Activated naive CD8-positive, alpha-beta T cell treated with anti-CD3 and anti-CD28 coated beads, Interleukin-2, amount 50 U/mL, for 24 hours (primary cell): Measurements from ENCODE around the gene PEX10.

Experiments
- ATAC-seq: fragments of 150-1000 bp; cut with Tn5 transposase; one replicate; pipeline ENCODE4 v1.10.0; 2021
- DNase-seq: peaks from one replicate; pipeline ENCODE4 v3.0.0; 2021
- H3K27ac Mint-ChIP-seq: one replicate; pipeline ENCODE4 v1.8.0; 2021; ENCODE audit warnings: mild to moderate bottlenecking, mixed read lengths
- H3K27me3 Mint-ChIP-seq: one replicate; pipeline ENCODE4 v1.8.0; 2021; ENCODE audit warnings: mixed read lengths
- H3K36me3 Mint-ChIP-seq: one replicate; pipeline ENCODE4 v1.8.0; 2021; ENCODE audit warnings: low read depth, mixed read lengths
- H3K4me1 Mint-ChIP-seq: one replicate; pipeline ENCODE4 v1.8.0; 2021; ENCODE audit warnings: mixed read lengths
- H3K4me3 Mint-ChIP-seq: one replicate; pipeline ENCODE4 v1.8.0; 2021; ENCODE audit warnings: mild to moderate bottlenecking, moderate library complexity, mixed read lengths
- H3K9me3 Mint-ChIP-seq: one replicate; pipeline ENCODE4 v1.8.0; 2021; ENCODE audit warnings: mixed read lengths

The PEX10 gene

DNA sequence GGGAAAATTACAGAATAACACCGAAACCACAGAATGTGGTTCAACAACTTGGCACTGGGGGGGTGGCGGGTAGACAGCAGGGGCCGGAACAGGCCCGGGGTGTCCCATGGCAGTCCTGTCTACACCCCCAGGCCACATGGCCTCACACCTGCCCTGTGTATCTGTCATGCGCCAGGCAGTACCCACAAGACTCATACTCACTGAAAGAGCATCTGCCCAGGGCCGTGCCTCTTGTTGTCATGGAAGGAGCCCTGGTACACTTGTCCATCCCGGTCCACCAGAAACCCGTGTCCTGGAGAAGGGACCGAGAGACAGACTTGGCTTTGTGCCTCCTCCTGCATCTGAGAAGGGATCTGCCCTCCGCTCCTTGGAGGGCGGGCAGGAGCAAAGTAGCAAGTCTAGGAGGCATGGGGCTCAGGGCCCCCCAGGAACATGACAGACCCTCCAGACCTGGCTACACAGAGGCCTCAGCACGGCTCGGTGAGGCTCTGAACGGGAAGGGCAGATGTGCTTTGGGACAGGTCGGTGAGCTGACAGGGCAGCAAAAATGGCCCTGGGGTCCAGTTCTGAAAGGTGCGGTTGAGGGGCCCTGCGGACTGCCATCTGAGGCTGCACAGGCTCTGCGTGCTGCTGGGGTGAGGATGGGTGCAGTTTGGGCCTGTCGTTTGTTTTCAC, 26.6 kb downstream of the PEX10 start:
- H3K9me3 Mint-ChIP-seq: no peaks in the 10 kb centered on the region
- ATAC-seq (no peak), DNase-seq (no peak)
- no peak overlapping the region for H3K4me3 Mint-ChIP-seq
- peaks cover 9% of the 10 kb centered on the region for H3K4me1 Mint-ChIP-seq
- H3K27ac Mint-ChIP-seq: no peak overlapping the region
- H3K36me3 Mint-ChIP-seq: no peaks in the 10 kb centered on the region
- no peaks in the 10 kb centered on the region for H3K27me3 Mint-ChIP-seq

DNA sequence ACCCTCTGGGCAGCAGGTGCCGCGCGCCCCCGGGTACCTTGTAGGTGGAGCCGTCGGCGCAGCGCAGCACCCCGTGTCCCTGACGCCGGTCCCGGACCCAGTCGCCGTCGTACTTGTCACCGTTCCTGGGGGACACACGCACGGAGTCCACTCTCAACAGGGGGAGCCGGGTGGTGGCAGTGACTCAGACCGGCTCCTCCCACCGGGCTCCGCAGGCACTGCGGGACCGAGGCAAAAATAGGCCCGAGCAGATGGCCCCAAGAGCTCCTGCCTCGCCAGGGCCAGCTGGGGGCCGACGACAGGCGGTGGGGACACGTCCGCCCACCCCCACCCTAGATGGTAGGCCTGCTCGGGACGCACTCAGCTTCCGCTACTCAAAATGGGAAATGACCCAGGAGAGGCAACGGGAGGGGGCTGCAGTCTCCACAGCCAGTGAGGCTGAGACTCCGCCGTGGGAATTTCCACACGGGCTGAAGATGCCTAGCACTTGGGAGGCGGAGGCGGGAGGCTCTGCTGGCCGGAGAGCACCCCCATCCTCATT, 27.4 kb downstream of the PEX10 start:
- H3K27ac Mint-ChIP-seq: no peak overlapping the region
- H3K4me3 Mint-ChIP-seq: no peak overlapping the region
- H3K4me1 Mint-ChIP-seq: peaks cover 4% of the 10 kb centered on the region
- ATAC-seq: no peak
- no peaks in the 10 kb centered on the region for H3K36me3 Mint-ChIP-seq
- DNase-seq: no peak
- no peaks in the 10 kb centered on the region for H3K9me3 Mint-ChIP-seq
- H3K27me3 Mint-ChIP-seq: no peaks in the 10 kb centered on the region

DNA sequence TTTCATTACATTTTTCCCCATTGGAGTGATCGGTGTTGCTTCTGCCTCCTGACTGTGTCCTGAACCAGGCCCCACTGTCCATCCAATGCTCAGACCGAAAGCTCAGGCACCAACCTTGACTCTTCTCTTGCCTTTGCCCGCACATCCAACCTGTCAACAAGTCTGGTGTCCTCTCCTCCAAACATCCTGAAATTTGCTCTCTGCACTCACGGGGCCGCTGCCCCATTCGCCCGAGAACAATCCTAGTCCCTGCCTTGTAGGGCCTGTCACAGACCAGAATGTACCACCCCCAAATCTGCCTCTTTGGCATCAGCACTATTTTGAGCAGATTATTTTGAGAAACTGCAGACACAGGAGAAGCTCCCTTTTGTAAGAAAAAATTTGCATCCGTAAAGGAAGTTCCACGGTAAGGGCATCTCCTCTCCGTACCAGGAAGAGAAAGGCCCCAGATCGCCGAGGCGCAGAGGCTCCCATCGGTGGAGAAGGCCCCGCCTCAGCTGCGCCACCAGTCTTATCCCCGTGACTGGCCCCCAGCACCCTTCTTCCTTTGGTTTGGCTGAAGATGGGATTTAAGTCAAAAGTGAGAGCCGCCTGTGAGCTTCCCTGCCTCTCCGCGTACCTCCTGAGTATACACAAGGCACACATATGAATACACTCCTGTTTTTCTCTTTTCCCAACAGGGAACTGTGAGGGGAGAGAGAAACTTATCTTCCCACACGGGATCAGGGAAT, 28.1 kb downstream of the PEX10 start:
- Mint-ChIP-seq H3K9me3 (no peaks in the 10 kb centered on the region), H3K4me3 (no peak overlapping the region), H3K4me1 (no peaks in the 10 kb centered on the region), H3K27ac (no peak overlapping the region), H3K27me3 (no peaks in the 10 kb centered on the region), H3K36me3 (no peaks in the 10 kb centered on the region)
- ATAC-seq (no peak), DNase-seq (no peak)

DNA sequence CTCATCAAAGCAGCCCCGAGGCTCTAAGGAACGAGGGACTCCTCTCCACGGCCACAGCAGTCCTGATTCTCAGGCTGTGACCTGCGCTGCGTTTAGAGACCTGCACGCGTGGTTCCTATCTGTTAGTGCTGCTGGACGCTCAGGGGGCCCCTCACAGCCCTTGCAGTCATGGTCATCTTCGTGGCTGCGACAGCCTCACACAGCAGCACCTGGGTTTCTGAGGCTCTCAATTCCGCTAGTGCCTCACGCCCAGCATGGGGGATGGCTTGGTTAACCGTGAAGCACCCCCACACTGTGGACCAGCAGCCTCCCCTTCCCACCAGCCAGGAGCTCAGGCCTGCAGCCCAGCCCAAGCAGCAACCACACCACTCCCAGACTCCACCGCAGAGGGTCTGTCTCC, 28.8 kb downstream of the PEX10 start:
- Mint-ChIP-seq H3K4me3 (no peak overlapping the region), H3K27me3 (no peaks in the 10 kb centered on the region), H3K27ac (no peak overlapping the region), H3K9me3 (no peaks in the 10 kb centered on the region), H3K36me3 (no peaks in the 10 kb centered on the region), H3K4me1 (no peaks in the 10 kb centered on the region)
- ATAC-seq (no peak), DNase-seq (no peak)

DNA sequence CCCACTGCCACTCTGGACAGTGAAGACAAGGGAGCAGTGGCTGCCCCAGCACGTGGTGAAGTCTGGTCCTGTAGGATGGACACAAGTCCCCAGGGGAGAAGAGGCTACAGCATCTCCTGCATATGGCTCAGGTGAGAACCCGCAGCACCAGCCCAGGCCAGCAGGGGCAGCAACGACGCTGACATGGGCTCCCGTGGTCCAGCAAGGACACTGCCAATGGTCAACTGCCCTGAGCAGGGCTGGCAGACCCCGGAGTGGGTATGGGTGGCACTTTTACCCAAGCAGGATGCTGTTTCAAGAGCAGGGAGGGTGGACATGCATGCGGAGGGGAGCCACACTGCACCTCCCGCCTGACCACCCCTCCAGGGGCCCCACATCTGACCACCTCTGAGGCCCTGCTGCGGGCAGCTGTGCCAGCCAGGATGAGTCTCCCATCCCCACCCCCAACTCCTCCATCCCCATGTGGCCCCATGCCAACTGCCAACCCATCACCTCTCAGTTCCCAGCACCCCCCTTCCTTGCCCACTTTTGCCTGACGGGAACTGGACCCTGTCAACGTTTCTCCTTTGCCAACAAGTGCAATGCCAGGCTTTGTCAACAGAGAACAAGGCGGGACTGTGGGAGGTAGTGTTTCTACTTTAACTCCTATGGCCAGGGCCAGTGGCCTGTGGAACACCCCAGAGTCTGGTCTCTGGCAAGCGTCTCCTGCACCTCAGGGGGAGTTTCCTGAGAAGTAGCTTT, 29.6 kb downstream of the PEX10 start:
- Mint-ChIP-seq H3K9me3 (no peaks in the 10 kb centered on the region), H3K4me3 (no peak overlapping the region), H3K27ac (no peak overlapping the region), H3K4me1 (no peaks in the 10 kb centered on the region), H3K27me3 (no peaks in the 10 kb centered on the region), H3K36me3 (no peaks in the 10 kb centered on the region)
- no peak for ATAC-seq
- DNase-seq: peak; percentile 50

DNA sequence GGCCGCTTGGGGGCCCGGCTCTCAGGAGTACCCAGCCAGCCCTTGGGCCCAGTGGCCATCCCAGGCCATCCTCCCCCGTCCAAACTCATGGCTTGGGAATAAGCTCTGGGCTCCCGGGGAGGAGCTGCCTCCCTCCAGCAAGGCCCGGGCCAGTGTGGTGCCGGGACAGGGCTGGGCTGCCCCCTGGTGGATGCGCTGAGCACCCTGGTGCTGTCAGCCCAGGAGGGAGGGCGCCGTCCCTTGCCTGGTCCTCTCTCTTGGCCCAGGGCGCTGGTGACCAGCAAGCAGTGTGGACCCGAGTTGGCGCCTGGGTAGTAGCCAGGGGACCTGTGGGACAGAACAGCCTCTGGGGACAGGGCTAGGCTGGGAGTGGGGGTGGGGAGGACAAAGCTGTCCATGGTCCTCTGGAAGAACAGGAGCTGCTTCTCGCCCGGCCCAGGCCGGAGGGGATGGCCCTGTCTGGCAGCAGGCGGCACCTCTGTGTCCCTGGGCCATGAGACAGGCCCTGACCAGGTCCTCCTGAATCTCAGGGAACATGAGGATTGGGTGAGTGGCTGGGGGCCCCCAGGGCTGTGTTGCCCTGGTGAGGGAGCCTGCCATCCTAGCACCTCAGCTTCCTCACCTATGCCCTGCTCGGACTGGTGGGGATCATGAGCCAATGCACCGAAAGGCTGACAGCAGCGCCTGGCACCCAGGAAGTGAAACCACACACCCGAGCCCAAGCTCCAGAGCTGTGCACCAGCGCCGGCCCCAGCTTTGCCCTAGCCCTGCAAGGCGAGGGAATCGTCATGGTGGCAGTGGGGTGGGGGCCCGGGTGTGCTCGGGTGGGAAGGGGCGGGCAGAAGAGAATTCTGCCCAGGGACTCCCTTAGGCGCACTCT, 30.4 kb downstream of the PEX10 start:
- peak; percentile 85 for DNase-seq
- ATAC-seq: peak; percentile 92
- Mint-ChIP-seq H3K36me3 (no peaks in the 10 kb centered on the region), H3K27ac (no peak overlapping the region), H3K9me3 (no peaks in the 10 kb centered on the region), H3K4me1 (no peaks in the 10 kb centered on the region), H3K4me3 (no peak overlapping the region), H3K27me3 (no peaks in the 10 kb centered on the region)

DNA sequence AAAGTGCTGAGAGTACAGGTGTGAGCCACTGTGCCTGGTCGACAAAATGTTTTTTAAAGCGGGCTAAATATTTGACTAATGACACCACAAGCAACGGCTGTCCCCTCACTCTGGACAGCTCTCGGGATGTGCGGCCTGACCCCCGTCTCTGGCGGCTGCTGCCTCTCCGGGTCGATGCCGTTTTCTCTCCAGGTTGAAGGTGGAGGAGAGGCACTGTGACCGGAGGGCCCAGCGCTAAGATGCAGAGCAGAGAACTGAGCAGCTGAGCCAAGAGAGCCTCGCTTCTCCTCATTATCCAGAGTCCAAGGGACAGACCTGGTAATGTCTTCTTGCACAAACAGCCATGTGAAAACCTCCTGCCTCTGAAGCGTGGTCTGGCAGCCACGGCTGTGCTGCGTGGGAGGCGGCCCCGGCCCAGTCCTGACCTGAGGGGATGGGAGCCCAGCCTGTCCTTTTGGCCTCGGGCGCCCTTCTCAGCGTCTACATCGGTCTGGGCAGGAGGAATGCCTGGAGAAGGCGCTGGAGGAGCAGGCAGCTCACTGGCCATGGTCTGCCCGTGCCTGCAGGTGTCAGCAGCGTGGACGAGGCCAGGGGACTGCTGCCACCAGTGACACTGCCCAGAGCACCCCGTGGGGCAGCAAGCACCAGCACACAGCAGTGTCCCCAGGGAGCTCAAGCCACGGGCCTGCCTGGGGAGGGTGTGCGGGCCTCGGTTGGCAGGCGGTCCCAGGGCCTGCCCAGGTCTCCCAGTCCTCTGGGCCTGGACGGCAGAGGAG, 31.4 kb downstream of the PEX10 start:
- Mint-ChIP-seq H3K27ac (no peak overlapping the region), H3K4me3 (no peak overlapping the region), H3K36me3 (no peaks in the 10 kb centered on the region), H3K27me3 (no peaks in the 10 kb centered on the region), H3K4me1 (no peaks in the 10 kb centered on the region), H3K9me3 (no peaks in the 10 kb centered on the region)
- DNase-seq (no peak), ATAC-seq (no peak)

DNA sequence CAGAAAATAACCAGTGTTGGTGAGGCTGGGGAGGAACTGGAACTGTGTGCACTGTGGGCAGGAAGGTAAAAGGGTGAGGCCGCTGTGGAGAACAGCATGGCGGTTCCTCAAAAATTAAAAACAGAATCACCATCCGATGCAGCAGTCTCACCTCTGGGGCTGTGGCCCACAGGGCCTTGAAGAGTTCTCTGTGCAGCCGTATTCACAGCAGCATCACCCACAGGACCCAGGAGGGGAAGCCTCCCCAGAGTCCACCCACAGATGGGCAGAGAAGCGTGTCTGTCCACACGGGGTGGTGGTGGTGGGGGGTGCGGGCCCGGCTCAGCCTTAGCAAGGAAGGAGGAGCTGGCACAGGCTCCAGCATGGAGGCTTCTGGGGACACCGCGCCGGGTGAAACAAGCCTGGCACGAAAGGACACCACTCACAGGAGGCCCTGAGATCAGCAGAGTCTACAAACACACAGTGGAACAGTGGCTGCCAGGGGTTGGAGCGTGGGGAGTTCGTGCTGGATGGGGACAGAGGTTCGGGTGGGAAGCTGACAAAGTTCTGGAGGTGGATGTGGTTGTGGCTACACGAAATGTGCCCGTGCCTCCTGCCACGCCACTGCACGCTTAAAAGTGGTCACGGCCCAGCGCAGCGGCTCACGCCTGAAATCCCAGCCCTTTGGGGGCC, 32.5 kb downstream of the PEX10 start:
- no peaks in the 10 kb centered on the region for H3K27me3 Mint-ChIP-seq
- H3K36me3 Mint-ChIP-seq: no peaks in the 10 kb centered on the region
- no peaks in the 10 kb centered on the region for H3K4me1 Mint-ChIP-seq
- no peak overlapping the region for H3K4me3 Mint-ChIP-seq
- no peaks in the 10 kb centered on the region for H3K9me3 Mint-ChIP-seq
- H3K27ac Mint-ChIP-seq: no peak overlapping the region
- DNase-seq (no peak), ATAC-seq (no peak)

DNA sequence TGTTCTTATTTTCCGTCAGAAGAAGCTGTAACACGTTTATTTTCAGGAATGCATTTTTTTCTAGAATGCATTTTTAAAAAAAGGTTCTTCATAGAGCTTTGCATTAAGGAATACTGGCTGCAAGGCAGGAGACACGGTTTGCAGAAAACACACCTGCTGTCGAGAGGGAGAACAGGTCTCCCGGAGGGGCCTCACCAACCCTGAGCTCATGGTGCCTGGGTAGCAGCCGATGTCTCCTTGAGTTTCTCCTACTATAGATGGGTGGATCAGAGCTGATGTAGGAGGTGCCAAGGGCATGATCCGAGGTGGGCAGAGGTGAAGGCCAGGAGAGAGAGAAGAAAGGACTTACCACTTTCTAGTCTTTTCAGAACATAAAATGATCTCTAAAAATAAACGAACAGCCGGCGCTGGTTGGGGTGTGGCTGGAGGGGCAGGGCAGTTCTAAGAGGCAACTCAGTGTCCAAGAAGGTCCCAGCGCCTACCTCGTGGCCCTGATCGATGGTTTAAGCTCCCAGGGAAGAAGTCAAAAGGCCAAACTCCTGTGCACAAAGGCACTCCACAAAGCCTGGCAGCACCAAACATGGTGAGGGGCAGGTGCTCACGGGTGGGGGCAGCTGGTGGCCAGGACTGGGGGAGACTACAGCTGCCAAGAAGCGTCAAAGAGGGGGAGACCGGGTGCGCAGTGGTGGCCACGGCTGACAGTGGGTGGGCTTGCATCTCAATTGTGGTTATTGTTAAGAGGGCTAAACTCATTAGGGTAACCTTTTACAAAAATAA, 33.2 kb downstream of the PEX10 start:
- H3K27ac Mint-ChIP-seq: no peak overlapping the region
- no peak for DNase-seq
- H3K4me3 Mint-ChIP-seq: no peak overlapping the region

DNA sequence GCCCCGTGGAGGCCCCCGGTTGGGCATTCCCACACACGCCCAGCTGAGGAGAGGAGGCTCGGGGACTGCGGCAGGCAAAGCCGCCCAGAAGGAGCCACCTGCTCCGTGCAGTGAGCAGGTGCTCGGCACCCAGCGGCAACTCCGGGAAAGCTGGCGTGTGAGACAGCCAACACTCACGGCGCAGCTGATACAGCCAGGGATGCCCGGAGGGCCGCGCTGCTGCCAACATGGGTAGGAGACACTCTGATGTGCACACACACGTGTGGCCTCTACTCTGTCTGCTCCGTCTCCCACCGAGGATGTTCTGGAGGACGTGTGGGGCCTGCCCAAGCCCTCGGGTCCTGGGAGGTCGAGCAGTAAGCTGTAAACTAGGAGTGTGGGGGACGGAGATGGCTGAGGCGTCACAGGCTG, 33.9 kb downstream of the PEX10 start:
- H3K4me3 Mint-ChIP-seq: no peak overlapping the region
- ATAC-seq: no peak
- no peaks in the 10 kb centered on the region for H3K27me3 Mint-ChIP-seq
- no peaks in the 10 kb centered on the region for H3K4me1 Mint-ChIP-seq
- H3K9me3 Mint-ChIP-seq: no peaks in the 10 kb centered on the region
- no peak overlapping the region for H3K27ac Mint-ChIP-seq
- DNase-seq: no peak
- no peaks in the 10 kb centered on the region for H3K36me3 Mint-ChIP-seq

More for the DNA sequence above, 33.2 kb downstream of the PEX10 start:
- Mint-ChIP-seq H3K9me3 (no peaks in the 10 kb centered on the region), H3K4me1 (no peaks in the 10 kb centered on the region), H3K36me3 (no peaks in the 10 kb centered on the region), H3K27me3 (no peaks in the 10 kb centered on the region)
- no peak for ATAC-seq

DNA sequence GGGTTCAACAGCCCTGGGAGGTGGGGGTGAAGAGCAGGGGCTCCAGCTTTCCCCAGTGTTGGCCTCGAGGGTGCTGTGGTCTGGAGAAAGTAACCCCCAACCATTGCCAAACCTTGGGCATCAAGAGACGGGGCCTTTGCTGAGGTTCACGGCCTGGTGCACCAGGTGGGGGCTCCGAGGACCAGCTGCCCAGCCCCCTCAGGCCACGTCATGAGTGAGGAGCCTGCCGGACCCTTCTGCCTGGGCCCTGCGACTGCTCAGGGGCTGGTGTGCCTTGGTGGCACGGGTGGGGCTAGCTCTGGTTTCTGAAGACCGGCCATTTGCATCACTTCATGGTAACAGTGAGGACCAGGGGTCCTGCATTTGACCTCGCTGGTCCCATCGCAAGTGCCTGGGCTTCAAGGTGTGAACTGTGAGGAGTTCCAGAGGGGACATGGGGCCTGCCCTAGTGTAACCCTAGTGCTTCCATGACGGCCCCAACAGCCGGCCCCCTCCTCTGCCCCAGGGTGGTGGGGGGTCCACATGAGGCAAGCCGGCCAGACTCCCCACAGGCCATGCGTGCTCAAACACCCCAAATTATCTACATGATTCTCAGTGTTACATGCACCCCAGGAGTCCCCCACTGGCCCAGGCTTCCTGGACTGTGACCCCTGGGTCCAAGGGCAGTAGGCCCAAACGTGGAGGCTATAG, 34.5 kb downstream of the PEX10 start:
- H3K27ac Mint-ChIP-seq: no peak overlapping the region
- H3K27me3 Mint-ChIP-seq: no peaks in the 10 kb centered on the region
- ATAC-seq (no peak), DNase-seq (no peak)
- H3K4me1 Mint-ChIP-seq: no peaks in the 10 kb centered on the region
- no peak overlapping the region for H3K4me3 Mint-ChIP-seq
- H3K9me3 Mint-ChIP-seq: no peaks in the 10 kb centered on the region
- H3K36me3 Mint-ChIP-seq: no peaks in the 10 kb centered on the region

DNA sequence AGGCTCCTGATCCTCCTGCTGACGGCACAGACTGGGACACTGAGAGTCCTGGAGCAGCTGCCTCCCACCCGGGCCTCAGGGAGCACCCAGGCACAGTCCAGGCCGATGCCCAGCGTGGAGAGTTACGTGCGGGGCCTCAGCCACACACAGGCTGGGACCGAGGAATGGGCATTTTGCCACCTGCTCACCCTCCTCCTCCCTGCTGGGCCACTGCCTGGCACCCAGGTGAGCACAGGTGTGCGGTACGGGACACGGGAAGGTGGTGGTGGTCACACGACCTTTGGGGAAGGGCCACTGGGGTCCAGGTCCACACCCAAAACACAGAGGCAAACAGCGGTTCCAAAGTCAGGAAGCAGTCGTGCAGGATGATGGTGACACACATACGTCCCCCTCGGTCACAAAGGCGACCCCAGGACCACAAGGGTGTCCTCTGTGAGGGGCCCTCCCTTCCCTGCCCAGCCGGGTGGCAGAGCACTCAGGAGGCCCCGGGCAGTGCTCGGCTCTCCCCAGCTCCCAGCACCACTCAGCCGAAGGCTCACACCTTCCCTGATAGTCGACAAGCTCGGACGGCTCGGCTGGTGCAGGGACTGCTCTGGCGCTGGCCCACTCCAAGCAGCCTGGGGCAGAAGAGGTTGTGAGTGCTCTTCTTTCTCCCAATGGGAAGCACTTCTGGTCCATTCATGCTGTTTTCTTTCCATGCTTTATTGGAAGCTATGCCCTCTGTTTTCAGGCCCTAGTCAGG, 35.3 kb downstream of the PEX10 start:
- Mint-ChIP-seq H3K4me3 (no peak overlapping the region), H3K27ac (no peak overlapping the region), H3K4me1 (no peaks in the 10 kb centered on the region), H3K9me3 (no peaks in the 10 kb centered on the region), H3K36me3 (no peaks in the 10 kb centered on the region), H3K27me3 (no peaks in the 10 kb centered on the region)
- ATAC-seq (no peak), DNase-seq (no peak)
